SW480 (cell line): Measurements from ENCODE around the gene BSN.
A peak's percentile ranks its signal among the peaks of the same experiment; 100 is the strongest.

Experiments used
- DNase-seq: peaks from one replicate; pipeline ENCODE4 v3.0.0-alpha.2; 2016; ENCODE audit warnings: low spot score

Gene BSN

DNA sequence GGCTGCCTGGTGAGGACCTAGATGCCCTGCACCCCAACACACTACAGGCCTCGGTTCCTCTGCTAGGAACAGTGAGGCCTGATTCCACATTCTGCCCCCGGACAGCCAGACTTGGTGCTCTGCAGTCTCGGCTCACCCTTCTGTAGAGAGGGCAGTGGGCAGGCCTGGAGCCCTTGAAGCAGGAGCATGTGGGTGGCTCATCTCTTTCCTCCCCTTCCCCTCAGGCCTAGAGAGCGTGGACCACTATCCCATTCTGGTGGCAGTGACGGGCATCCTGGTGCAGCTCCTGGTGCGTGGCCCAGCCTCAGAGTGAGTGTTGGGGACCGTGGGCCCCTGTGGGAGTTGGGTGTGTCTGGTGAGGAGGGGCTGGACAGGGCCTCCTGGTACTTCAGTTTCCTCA lies 161.9 kb downstream of the BSN start:
- no peak for DNase-seq

DNA sequence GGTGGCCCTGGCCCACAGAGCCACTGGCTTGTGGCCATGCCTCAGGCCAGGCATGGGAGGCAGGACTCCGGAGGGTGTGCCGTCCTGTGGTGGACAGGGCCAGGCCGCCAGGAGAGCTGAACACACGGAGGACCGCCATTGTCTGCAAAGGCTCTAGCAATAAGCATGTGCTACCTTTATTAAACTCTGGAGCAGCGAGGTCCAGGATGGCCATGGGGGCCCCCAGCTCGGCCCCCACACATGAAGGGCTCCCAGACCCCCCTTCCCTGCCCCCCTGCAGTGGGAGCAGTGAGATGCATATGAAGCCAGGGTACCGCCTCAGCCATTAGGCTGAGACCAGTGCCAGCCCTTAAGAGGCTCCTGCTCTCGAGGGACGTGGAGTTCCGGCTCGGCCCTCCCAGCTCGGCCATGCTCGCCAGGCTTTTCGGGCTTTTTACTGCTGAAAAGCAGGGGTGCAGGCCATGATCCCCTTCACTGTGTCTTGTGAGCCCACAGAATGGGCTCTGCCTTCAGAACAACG lies 162.5 kb downstream of the BSN start:
- DNase-seq = no peak

DNA sequence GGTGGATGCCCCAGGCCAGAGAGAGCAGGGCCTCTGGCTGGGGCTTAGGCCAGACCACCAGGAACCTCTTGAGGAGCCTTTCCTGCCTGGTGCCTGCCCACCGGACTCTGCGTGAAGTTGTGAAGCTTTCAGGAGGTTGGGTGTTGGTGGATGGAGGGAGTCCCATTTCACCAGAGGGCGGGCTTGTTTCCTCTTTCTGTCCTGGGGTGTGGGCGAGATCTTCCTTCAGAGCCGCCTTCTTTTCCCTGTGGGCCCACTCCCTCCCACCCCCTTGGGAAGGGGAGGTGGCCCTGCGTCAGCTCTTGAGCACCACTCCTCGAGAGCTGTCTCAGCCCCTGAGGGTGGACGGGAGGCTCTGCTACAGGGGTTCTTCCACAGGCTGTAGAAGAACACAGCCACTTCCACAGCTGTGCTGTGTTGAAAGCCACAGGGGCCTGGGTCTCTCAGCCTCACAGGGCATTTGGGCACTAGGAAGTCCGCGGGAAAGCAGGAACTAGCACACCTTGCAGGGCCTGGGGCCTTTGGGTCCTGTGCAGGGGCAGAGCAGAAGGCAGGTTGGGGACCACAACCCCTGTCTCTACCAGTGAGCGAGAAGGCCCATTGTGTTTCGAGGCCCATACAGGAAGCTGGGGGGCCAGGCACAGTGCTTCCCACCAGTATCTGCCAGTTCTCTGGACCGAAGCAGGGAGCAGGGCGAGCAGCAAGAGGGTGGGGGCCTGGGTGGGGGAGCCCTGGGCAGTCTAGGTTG lies 163.1 kb downstream of the BSN start:
- no peak for DNase-seq

DNA sequence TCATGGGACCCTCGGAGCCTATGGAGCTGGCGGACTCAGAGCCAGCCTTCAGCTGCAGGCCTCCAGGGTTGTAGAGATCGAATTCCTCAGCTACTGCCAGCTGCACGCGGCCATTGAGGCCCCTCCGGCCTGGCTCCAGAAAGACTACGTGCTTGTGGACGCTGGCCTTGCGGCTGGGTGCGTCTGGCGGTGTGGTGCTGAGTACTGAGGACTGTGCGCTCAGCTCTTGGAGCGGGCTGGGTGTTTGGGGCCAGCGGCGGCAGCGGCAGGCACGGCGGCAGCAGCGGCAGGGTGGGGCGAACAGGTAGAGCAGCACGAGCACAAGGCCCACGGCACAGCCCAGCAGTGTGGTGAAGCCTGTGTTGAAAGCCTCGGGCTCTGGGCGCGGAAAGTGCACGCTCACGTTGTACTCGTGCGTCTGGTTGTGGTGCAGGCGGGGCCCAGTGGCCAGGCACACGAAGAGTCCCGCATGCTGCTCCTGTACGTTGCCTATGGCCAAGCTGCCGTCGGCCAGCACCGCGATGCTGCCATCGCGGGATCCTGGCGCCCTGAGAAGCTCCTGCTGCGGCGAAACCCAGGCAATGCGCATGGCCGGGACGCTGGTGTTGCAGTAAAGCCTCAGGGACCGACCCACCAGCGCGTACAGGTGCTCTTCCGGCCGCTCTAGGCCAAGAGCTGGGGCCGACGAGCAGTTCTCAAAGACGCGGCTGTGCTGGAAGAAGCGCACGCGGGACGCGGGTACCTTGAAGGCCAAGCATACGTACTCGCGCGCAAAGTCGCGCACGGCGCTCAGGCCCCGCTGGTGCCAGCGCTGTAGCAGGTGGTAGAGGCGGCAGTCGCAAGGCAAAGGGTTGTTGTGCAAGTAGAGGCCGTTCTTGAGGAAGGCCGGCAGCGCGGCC lies 163.9 kb downstream of the BSN start:
- no peak for DNase-seq

DNA sequence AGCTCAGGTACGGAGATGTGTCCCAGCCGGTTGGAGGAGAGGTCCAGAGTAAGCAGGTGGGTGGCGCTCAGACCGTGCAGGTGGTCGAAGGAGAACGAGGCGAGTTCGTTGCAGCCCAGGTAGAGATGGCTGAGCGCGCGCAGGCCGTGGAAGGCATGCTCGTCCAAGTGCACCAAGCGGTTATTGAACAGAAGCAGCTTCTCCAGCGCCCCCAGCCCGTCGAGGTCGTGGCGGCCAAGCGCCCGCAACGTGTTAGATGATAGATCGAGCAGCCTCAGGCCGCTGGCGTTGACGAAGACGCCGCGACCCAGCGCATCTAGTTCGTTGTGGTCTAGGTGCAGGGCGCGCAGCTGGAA lies 164.6 kb downstream of the BSN start:
- DNase-seq = no peak

DNA sequence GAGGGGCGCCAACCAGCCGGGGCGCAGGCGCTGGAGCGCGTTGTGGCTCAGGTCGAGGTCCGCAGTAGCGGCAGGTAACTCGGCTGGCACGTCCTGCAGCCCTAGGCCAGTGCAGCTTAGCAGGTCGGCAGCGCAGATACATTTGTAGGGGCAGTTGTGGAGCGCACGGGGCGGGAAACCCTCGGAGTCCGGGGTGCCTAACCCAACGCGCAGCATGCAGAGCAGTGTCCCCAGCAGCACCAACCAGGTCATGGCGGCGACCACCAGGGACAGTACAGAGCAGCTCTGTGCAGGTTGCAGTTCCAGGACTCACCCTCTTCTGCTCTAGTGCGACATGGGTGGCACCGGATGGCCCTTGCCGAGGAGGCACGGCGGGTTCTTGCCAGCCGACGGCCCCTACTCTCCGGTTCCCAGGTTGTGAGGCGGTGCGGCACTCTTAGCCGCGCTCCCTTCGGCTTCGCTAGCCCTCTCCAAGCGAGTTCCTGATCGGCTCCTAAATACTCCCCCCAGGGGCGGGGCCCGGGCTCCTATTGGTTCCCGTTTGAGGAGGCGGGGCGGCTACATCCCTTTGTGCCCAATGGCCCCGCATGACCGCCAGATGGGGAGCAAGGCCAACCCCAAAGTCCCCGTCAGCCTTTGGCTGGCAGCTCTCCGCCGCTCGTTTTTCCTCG lies 165.1 kb downstream of the BSN start, which contains the start of gene AMIGO3:
TSS of gene AMIGO3 (minus strand) at position 471 of the 671 bp plus-strand sequence. CDS start at position 252, 219 bp downstream.
- DNase-seq = peak; percentile 85
